Ishikawa (cell line): ENCODE measurements around the gene SETDB1.
A peak's percentile ranks its signal among the peaks of the same experiment; 100 is the strongest.

Source experiments
- CEBPB ChIP-seq: IDR thresholded peaks from 2 replicates; pipeline ENCODE4 v1.6.1; 2012
- CREB1 ChIP-seq: IDR thresholded peaks from 2 replicates; pipeline ENCODE4 v1.6.1; 2012; ENCODE audit warnings: low read depth
- EGR1 ChIP-seq: IDR thresholded peaks from 2 replicates; pipeline ENCODE4 v1.6.1; 2012
- EP300 ChIP-seq: IDR thresholded peaks from 2 replicates; pipeline ENCODE4 v1.6.1; 2012; ENCODE audit warnings: borderline replicate concordance
- FOXM1 ChIP-seq: IDR thresholded peaks from 2 replicates; pipeline ENCODE4 v1.6.1; 2012; ENCODE audit warnings: low read depth, borderline replicate concordance
- NFIC ChIP-seq: IDR thresholded peaks from 2 replicates; pipeline ENCODE4 v1.6.1; 2012
- RAD21 ChIP-seq: IDR thresholded peaks from 2 replicates; pipeline ENCODE4 v1.6.1; 2012; ENCODE audit warnings: low read depth
- TAF1 ChIP-seq: IDR thresholded peaks from 2 replicates; pipeline ENCODE4 v1.6.1; 2012; ENCODE audit warnings: low read depth, mild to moderate bottlenecking
- TCF12 ChIP-seq: IDR thresholded peaks from 2 replicates; pipeline ENCODE4 v1.6.1; 2012; ENCODE audit warnings: low read depth
- TEAD4 ChIP-seq: IDR thresholded peaks from 2 replicates; pipeline ENCODE4 v1.6.1; 2012
- YY1 ChIP-seq: IDR thresholded peaks from 2 replicates; pipeline ENCODE4 v1.6.1; 2012; ENCODE audit warnings: low read depth
- ZBTB7A ChIP-seq: IDR thresholded peaks from 2 replicates; pipeline ENCODE4 v1.6.1; 2012; ENCODE audit warnings: low read depth
- TF ChIP-seq, protein P1 (sequence below): IDR thresholded peaks from 2 replicates; pipeline ENCODE4 v1.6.1; 2012
- TF ChIP-seq, protein P2 (sequence below): IDR thresholded peaks from 2 replicates; pipeline ENCODE4 v1.6.1; 2012; ENCODE audit warnings: low read depth, mild to moderate bottlenecking
- TF ChIP-seq, protein P3 (sequence below): IDR thresholded peaks from 2 replicates; pipeline ENCODE4 v1.6.1; 2012

The SETDB1 gene

DNA sequence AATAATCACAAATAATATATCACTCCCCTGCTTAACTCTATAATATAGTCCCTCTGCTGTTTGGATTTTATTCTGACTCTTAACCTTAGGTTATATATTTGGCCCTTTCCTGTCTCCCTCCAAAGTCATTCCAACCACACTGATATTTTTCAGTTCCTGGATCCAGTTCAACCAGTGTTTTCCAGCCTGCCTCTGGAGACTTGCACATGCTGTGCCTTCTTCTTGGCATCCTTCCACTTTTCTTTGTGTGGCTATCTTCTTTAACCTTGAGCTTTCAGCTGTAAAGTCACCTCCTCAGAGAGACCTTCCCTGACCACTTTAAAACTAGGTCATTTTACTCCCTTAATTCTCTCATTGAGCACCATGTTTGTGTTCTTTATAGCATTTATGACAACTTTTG is 29.1 kb downstream of the SETDB1 start:
- TF ChIP-seq NFIC, result peak; percentile 40
- TF ChIP-seq CEBPB, result no peak

DNA sequence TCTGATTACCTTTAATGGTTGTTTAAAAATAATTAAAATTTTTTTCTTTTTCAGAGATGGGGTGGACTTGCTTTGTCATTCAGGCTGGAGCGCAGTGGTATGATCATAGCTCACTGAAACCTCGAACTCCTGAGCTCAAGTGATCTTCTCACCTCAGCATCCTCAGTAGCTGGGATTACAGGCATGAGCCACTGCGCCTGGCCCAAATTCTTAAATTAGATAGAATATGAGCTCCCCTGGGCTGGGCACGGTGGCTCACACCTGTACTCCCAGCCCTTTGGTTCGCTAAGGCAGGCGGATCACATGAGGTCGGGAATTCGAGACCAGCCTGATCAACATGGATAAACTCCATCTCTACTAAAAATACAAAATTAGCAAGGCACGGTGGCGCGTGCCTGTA is 31.5 kb downstream of the SETDB1 start:
- TF ChIP-seq NFIC, result no peak

DNA sequence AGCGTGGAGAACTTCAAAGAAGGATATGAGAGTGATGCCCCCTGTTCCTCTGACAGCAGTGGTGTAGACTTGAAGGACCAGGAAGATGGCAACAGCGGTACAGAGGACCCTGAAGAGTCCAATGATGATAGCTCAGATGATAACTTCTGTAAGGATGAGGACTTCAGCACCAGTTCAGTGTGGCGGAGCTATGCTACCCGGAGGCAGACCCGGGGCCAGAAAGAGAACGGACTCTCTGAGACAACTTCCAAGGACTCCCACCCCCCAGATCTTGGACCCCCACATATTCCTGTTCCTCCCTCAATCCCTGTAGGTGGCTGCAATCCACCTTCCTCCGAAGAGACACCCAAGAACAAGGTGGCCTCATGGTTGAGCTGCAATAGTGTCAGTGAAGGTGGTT is 34.5 kb downstream of the SETDB1 start:
- TF ChIP-seq, protein P1, sequence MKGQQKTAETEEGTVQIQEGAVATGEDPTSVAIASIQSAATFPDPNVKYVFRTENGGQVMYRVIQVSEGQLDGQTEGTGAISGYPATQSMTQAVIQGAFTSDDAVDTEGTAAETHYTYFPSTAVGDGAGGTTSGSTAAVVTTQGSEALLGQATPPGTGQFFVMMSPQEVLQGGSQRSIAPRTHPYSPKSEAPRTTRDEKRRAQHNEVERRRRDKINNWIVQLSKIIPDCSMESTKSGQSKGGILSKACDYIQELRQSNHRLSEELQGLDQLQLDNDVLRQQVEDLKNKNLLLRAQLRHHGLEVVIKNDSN, result no peak
- TF ChIP-seq CREB1 (no peak), EGR1 (no peak), TEAD4 (no peak)

DNA sequence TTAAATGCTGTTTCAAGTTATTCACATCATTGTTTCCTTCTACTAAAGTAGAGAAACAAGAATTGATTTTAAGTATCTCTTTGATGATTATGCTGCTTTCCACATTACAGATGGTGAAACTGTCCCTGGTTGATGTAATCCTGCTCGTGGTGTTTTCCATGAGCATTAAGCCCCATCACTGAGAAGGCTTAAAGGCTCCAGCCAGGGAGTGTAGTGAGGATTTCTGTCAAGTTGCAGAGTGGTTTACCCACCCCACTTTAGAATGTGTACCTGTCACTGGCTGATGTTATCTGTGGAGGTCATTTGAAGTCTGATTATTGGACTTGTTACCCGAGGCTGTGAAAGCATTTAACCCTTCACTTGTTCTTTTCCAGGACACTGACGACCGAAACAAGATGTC is 35.6 kb downstream of the SETDB1 start:
- TF ChIP-seq ZBTB7A, result no peak
- TF ChIP-seq TEAD4, result no peak
- no peak for TF ChIP-seq NFIC
- no peak for TF ChIP-seq TAF1

DNA sequence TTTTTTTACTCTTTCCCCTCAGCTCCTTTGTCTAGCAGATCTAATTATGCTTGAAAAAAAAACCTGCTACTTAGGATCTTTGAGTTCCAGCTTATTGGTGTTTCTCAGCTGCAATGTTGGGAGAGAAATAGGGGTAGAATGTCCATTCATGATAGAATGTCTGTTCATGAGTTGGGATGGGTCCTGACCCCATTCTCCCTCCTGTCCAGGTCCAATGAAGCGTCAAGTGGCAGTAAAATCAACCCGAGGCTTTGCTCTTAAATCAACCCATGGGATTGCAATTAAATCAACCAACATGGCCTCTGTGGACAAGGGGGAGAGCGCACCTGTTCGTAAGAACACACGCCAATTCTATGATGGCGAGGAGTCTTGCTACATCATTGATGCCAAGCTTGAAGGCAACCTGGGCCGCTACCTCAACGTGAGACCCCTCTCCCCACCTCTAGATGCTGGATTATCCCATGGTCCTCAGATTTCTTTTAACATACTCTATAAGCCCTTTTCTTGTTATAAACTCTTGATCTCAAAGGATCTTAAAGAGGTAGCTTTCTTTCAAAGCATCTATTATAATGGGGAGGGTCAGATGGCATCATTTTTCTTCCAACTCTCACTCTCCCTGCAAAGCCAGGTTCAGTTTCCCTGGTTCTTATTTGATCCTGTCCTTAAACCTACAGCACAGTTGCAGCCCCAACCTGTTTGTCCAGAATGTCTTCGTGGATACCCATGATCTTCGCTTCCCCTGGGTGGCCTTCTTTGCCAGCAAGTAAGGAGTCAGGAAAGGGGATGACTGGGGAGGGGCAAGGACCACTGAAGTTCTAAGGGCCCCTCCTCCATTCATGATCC is 37.4 kb downstream of the SETDB1 start:
- no peak for TF ChIP-seq CREB1
- no peak for TF ChIP-seq NFIC
- no peak for TF ChIP-seq RAD21
- TF ChIP-seq EP300, result no peak
- no peak for TF ChIP-seq CEBPB
- TF ChIP-seq FOXM1, result no peak
- TF ChIP-seq TCF12, result no peak
- TF ChIP-seq, protein P1, result no peak
- TF ChIP-seq TEAD4, result no peak
- no peak for TF ChIP-seq TAF1
- TF ChIP-seq EGR1, result no peak
- TF ChIP-seq ZBTB7A, result no peak
- no peak for TF ChIP-seq YY1
- TF ChIP-seq, protein P2, sequence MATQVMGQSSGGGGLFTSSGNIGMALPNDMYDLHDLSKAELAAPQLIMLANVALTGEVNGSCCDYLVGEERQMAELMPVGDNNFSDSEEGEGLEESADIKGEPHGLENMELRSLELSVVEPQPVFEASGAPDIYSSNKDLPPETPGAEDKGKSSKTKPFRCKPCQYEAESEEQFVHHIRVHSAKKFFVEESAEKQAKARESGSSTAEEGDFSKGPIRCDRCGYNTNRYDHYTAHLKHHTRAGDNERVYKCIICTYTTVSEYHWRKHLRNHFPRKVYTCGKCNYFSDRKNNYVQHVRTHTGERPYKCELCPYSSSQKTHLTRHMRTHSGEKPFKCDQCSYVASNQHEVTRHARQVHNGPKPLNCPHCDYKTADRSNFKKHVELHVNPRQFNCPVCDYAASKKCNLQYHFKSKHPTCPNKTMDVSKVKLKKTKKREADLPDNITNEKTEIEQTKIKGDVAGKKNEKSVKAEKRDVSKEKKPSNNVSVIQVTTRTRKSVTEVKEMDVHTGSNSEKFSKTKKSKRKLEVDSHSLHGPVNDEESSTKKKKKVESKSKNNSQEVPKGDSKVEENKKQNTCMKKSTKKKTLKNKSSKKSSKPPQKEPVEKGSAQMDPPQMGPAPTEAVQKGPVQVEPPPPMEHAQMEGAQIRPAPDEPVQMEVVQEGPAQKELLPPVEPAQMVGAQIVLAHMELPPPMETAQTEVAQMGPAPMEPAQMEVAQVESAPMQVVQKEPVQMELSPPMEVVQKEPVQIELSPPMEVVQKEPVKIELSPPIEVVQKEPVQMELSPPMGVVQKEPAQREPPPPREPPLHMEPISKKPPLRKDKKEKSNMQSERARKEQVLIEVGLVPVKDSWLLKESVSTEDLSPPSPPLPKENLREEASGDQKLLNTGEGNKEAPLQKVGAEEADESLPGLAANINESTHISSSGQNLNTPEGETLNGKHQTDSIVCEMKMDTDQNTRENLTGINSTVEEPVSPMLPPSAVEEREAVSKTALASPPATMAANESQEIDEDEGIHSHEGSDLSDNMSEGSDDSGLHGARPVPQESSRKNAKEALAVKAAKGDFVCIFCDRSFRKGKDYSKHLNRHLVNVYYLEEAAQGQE, result no peak
- TF ChIP-seq, protein P3, sequence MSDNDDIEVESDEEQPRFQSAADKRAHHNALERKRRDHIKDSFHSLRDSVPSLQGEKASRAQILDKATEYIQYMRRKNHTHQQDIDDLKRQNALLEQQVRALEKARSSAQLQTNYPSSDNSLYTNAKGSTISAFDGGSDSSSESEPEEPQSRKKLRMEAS, result no peak

DNA sequence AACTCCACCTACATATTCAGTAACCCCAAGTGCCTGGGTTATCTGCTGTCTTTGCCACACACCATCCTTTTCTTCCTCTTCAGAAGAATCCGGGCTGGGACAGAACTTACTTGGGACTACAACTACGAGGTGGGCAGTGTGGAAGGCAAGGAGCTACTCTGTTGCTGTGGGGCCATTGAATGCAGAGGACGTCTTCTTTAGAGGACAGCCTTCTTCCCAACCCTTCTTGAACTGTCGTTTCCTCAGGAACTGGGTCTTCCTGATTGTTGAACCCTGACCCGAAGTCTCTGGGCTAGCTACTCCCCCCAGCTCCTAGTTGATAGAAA is 38.0 kb downstream of the SETDB1 start:
- TF ChIP-seq ZBTB7A (no peak), CREB1 (no peak), TEAD4 (no peak), CEBPB (no peak), TCF12 (no peak)
- TF ChIP-seq, protein P3, result no peak
- TF ChIP-seq, protein P1, result no peak

DNA sequence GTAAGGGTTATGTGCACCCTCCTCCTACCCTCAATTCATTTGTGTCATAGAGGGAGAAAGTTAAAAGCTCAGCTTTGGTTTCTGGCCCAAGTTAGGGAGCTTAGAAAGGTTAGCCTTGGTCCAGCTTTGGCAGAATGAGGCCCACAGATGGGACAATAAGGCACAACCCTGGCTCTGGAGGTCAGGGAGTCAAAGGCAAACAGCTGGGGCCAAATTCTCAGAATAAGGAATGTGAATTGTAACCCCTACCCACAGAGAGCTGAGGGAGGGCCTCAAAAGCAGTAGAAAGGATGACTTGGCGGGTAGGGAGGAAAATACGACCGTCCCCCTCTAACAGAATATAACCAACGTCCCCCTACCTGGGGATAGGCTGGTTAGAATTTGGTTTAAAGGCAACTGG is 39.4 kb downstream of the SETDB1 start:
- TF ChIP-seq EP300 (no peak), NFIC (no peak), YY1 (no peak), ZBTB7A (no peak), CEBPB (no peak)
- TF ChIP-seq, protein P2, result no peak
- TF ChIP-seq, protein P1, result no peak
